Measurements from ENCODE around the gene ASAP2.

GRCh38 chr2:9300829-9301453 lies 94.3 kb downstream of the ASAP2 start:
- TF ChIP-seq EZH2 (IDR thresholded peaks at IDR 0.05; ENCODE audit: borderline replicate concordance, low read length) (no peak), CTCF (IDR thresholded peaks at IDR 0.05; ENCODE audit: low read length) (no peak)
